Right atrium auricular region (tissue), 2 donors: ENCODE data around the gene CDS1. TPM values are rescaled to one million over a fixed set of nuclear protein-coding genes. Genes with fewer than 3 reads are reported as not detected.

ENCODE experiments used
- DNase-seq: peaks from one replicate; pipeline ENCODE4 v3.0.0-alpha.2; 2019; ENCODE audit warnings: low spot score
- H3K27ac ChIP-seq, 2 donors: fragments of 200-600 bp; sonication (generic); 1 replicate in 1 of 2; 2 replicates in 1 of 2; pipeline ENCODE4 v1.5.1; 2016 to 2019
- H3K27me3 ChIP-seq, 2 donors: fragments of 200-600 bp; sonication (generic); one replicate each; pipeline versions ENCODE4 v1.5.1 to v1.6.0; 2017 to 2019
- H3K36me3 ChIP-seq: fragments of 200-600 bp; sonication (generic); one replicate; pipeline ENCODE4 v1.5.1; 2016
- H3K4me1 ChIP-seq, 2 donors: fragments of 200-600 bp; sonication (generic); one replicate each; pipeline versions ENCODE4 v1.5.1 to v1.6.0; 2017 to 2019
- H3K4me3 ChIP-seq, 2 donors: fragments of 200-600 bp; sonication (generic); 1 replicate in 1 of 2; 2 replicates in 1 of 2; pipeline ENCODE4 v1.5.1; 2017 to 2019; ENCODE audit warnings: mild to moderate bottlenecking in 1 of 2, moderate library complexity in 1 of 2
- H3K9me3 ChIP-seq, 2 donors: fragments of 200-600 bp; sonication (generic); one replicate each; pipeline ENCODE4 v1.5.1; 2019
- CTCF ChIP-seq, 2 donors: fragments of 200-600 bp; sonication (generic); IDR thresholded peaks; one replicate each; pipeline ENCODE4 v1.5.1; 2019; ENCODE audit warnings: antibody characterized with exemption in 2 of 2
- total RNA-seq, 2 donors: library from RNA; depleted of rRNA; stranded (reverse); fragments of >200 nt; gene quantifications; one replicate each; pipeline ENCODE4 v1.1.0, GENCODE V29; 2016

The CDS1 gene
- total RNA-seq, 2 donors from 2014 or later, result 0.30 to 0.98 TPM

GRCh38 chr4:84563002-84563401 lies 19.9 kb upstream of the CDS1 start:
- DNase-seq, result no peak
- no peaks in the 10 kb centered on the region for H3K36me3 ChIP-seq
- no peaks in the 10 kb centered on the region for H3K27me3 ChIP-seq
- H3K27ac ChIP-seq, result no peak overlapping the region
- no peak overlapping the region for H3K4me3 ChIP-seq
- H3K4me1 ChIP-seq, result no peaks in the 10 kb centered on the region
- no peaks in the 10 kb centered on the region for H3K9me3 ChIP-seq
- TF ChIP-seq CTCF (IDR thresholded peaks at IDR 0.05), result no peak

GRCh38 chr4:84565951-84566350 lies 17.0 kb upstream of the CDS1 start:
- Histone ChIP-seq H3K27ac (no peak overlapping the region), H3K4me3 (no peak overlapping the region), H3K4me1 (no peaks in the 10 kb centered on the region), H3K27me3 (no peaks in the 10 kb centered on the region), H3K9me3 (no peaks in the 10 kb centered on the region), H3K36me3 (no peaks in the 10 kb centered on the region)
- no peak for DNase-seq
- no peak for TF ChIP-seq CTCF (IDR thresholded peaks at IDR 0.05)

- H3K4me3 ChIP-seq, result no peak overlapping the region
- no peaks in the 10 kb centered on the region for H3K4me1 ChIP-seq
- H3K27ac ChIP-seq, result no peak overlapping the region
- H3K9me3 ChIP-seq, result no peaks in the 10 kb centered on the region
- TF ChIP-seq CTCF (IDR thresholded peaks at IDR 0.05), result no peak
- no peaks in the 10 kb centered on the region for H3K27me3 ChIP-seq
- no peaks in the 10 kb centered on the region for H3K36me3 ChIP-seq
- DNase-seq, result no peak
Measured at GRCh38 chr4:84568496-84568895, 14.4 kb upstream of the CDS1 start.

- Histone ChIP-seq H3K9me3 (no peaks in the 10 kb centered on the region), H3K27ac (no peak overlapping the region), H3K36me3 (no peaks in the 10 kb centered on the region), H3K4me3 (no peak overlapping the region), H3K4me1 (no peaks in the 10 kb centered on the region), H3K27me3 (no peaks in the 10 kb centered on the region)
- no peak for TF ChIP-seq CTCF (IDR thresholded peaks at IDR 0.05)
- DNase-seq, result no peak
Measured at GRCh38 chr4:84569009-84569408, 13.9 kb upstream of the CDS1 start.

GRCh38 chr4:84573385-84574068 lies 9.4 kb upstream of the CDS1 start:
- no peak overlapping the region for H3K27ac ChIP-seq
- H3K27me3 ChIP-seq, result no peaks in the 10 kb centered on the region
- no peaks in the 10 kb centered on the region for H3K9me3 ChIP-seq
- no peak for TF ChIP-seq CTCF (IDR thresholded peaks at IDR 0.05)
- no peaks in the 10 kb centered on the region for H3K4me1 ChIP-seq
- no peak overlapping the region for H3K4me3 ChIP-seq
- DNase-seq, result no peak
- no peaks in the 10 kb centered on the region for H3K36me3 ChIP-seq
